Activated CD4-positive, alpha-beta T cell treated with anti-CD3 and anti-CD28 coated beads for 48 hours (primary cell): Measurements from ENCODE around the gene EPB41L4A.

Experiments
- DNase-seq: peaks from one replicate; pipeline ENCODE4 v3.0.0-alpha.2; 2020

Gene EPB41L4A

GRCh38 chr5:112303685-112304084 lies 115.4 kb downstream of the EPB41L4A start:
- DNase-seq = no peak

- DNase-seq = no peak
Measured at GRCh38 chr5:112294126-112294525, 125.0 kb downstream of the EPB41L4A start.

DNA sequence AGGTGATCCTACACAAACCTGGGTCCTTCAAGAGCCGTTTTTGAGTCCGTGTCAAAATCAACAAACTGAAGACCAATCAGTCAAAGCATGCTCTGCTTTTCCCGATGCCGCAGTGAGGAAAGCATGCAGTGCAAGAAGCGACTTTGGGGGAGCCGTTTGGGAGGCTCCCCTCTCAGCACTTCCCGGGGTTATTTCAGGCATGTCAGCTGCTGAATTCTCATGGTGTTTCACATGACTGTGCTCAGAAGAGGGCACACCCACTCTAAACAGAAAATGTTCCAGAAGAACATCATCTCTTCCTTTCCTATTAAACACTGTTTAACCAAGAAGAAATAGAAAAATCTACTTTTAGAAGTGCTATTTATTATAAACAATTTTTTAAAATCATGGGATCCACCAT lies 125.5 kb downstream of the EPB41L4A start:
- no peak for DNase-seq

DNA sequence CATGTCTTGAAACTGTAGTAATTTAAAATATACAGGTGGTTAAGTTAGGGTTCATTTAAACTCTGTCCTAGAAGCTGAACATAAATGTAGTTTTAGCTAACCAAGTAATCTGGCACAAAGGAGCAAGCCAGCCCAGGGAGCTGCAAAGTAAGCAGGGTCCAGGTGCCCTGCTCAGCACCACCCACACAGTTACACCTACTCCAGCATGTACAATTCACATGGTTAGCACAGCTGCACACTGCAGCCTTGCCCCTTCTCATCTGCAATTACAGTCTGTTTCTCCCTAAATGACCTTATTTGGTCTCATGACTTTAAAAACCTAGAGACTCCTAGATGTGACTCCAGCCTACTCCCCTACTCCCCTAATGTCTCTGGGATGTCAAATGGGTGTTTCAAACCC lies 128.4 kb downstream of the EPB41L4A start:
- no peak for DNase-seq

DNA sequence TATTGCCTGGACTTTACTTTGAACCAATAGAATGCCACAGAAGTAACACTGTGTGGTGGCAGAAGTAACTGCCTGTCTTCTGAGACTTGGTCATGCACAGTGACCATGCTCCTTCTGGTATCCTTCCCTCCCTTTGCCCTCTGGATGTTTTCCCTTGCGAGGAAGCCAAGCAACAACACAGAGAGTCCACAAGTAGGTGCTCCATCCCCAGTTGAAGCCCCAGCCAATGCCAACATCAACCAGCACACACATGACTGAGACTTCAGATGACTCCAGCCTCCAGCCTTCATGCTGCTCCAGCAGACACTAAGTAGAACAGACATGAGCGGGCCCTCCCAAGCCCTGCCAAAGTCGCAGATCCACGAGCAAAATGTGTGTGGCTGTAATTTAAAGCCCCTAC lies 129.6 kb downstream of the EPB41L4A start:
- no peak for DNase-seq

- no peak for DNase-seq
Measured at GRCh38 chr5:112283943-112284929, 134.8 kb downstream of the EPB41L4A start.

GRCh38 chr5:112283034-112283582 lies 136.0 kb downstream of the EPB41L4A start:
- DNase-seq = no peak

GRCh38 chr5:112279082-112279481 lies 140.0 kb downstream of the EPB41L4A start:
- no peak for DNase-seq

DNA sequence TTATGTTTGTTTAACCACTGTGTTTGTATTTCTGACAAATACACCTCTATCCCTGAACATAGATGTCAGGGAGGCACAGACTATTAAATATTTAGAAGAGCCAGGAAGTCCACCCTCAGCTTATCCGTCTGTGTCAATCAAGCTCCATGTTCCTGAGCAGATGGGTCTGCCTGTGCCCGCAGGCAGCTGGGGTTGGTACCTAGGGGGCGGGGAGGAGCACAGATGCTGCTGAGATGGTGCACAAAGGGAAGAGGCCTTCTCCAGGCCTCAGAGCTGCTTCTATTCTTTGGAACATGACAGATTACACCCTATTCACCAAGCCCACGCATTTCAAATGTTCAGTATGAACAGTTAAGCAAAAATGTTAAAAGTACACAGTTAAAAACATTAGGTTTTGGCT lies 142.1 kb downstream of the EPB41L4A start:
- no peak for DNase-seq

DNA sequence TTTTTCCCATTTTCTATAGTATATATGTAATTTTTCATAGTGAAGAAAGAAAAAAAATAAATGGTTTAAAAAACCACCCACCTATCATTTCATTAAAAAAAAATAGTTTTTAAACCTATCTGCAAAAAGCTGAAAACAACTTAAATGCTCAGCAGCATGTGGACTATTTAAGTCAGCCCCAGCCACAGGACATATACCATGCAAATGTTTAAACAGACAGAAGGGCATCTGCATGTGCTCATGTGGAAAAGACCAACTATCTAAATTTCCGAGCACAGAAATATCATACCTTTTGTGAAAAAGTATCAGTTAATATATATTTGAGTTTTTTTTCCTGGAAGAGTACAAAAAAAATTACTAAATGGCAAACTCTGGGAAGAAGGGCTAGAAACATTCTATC lies 143.4 kb downstream of the EPB41L4A start:
- DNase-seq = no peak

DNA sequence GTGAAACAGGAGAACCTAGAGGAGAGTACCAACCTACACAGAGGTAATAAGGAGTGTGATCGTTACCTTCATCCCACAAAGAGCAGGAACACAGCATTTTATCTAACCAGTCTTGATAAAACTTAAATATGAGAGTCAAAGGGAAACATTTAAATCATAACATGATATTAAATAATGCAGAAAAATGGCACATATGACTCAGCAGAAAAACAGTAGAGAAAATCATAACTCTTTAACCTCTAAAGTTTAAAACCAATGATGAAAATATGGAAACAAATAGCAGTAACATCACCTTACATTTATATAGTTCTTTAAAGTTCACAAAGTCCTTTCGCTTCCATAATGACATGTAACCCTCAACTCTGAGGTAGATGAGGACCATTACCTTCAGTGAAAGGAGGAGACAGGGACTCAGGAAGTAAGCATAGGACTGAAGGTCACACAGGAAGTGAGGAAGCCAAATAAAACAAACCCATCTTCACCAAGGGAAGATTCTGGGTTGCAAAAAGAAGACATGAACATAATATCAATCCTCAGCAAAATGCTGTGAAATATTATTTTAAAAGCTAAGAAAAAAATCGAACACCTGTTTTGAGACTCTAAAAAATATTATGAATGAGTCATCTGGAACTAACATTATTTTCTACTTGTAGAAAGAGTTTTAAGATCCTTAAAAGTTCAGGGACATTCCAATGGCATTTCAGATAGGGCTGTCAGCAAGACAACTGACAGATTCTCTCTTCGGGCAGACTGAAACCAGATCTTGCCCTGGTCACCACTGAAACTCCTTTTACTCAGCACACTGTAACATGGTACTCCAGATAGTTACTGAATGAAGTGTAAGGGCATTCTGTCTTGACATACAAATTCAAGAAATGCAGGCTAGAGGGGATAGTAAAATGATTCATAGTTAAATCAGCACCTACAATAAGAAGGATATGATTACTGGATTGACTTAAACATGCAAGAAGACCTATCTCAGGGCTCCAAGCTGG lies 148.5 kb downstream of the EPB41L4A start:
- no peak for DNase-seq

GRCh38 chr5:112267231-112267630 lies 151.8 kb downstream of the EPB41L4A start:
- no peak for DNase-seq

DNA sequence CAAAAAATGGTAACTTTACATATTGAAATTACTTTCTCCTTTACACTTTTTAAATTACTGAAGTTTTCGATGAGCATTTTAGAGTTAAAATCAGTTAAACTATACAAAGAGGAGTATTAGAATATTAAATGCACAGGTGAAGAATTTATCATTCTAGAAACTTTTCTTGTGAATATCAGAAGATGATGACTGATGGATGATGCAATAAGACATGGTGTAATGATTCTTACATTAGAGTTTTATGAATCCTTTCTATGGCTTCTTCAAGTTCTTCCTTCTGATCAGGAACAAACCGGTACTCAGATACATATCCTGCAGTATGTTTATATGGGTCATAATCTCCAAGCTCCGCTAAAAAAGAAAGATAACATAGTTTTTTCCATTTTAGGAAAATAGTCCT lies 154.4 kb downstream of the EPB41L4A start:
- DNase-seq = no peak

- no peak for DNase-seq
Measured at GRCh38 chr5:112264151-112264550, 154.9 kb downstream of the EPB41L4A start.

- DNase-seq = no peak
Measured at GRCh38 chr5:112263469-112263868, 155.6 kb downstream of the EPB41L4A start.

- no peak for DNase-seq
Measured at GRCh38 chr5:112258571-112258970, 160.5 kb downstream of the EPB41L4A start.

GRCh38 chr5:112257976-112258375 lies 161.1 kb downstream of the EPB41L4A start:
- no peak for DNase-seq

- no peak for DNase-seq
Measured at GRCh38 chr5:112257005-112257404, 162.1 kb downstream of the EPB41L4A start.

DNA sequence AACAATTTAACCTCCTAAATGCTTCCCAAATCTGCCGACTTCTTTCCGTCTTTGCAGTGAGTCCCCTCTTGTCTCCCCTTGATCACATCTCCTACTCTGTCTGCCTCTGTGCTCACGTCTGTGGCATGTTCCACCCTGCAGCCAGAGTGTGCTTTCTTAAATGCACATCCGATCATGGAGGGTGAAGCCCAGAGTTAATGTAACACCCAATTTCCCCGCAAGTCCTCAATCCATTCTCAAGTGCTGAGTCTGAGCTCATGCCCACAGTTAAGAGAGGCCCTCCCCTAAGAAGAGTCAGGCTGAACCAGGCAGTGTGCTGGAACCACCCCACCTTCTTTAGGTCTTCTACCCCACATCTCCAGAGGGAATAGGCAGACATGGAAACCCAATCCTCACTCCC lies 164.8 kb downstream of the EPB41L4A start:
- DNase-seq = no peak

DNA sequence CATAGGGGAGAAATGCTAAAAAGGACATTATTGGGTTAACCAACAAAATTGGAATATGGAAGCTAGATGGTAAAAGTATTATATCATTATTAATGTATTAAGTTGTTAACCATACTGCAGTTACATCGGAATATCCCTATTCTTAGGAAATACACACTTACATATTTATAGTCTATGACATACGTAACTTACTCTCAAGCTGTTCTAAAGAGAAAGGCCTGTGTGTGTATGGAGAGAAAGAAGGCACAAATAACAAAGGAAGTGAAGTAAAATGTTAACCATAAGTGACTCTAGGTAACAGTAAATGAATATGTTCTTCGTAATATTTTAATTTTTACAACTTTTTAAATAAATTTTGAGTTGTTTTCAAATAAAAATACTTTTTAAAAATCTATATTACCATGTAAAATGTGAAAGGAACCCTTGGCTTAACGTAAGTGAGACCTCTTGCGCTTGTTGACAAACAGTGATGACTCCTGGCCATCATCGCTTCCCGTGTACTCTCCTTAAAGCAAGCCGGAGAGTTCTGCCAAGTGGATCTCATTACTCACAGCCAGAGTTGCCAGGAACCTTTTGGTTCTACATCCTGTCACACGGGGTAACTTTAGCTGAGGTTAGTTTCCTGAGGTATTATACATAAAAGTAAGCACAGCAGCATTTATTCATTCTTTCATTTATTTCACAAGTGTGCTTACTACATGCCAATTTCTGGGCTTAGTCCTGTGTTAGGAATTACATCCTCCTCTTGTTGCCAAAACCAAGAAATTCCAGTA lies 165.4 kb downstream of the EPB41L4A start:
- DNase-seq = no peak

- no peak for DNase-seq
Measured at GRCh38 chr5:112250551-112250950, 168.5 kb downstream of the EPB41L4A start.

DNA sequence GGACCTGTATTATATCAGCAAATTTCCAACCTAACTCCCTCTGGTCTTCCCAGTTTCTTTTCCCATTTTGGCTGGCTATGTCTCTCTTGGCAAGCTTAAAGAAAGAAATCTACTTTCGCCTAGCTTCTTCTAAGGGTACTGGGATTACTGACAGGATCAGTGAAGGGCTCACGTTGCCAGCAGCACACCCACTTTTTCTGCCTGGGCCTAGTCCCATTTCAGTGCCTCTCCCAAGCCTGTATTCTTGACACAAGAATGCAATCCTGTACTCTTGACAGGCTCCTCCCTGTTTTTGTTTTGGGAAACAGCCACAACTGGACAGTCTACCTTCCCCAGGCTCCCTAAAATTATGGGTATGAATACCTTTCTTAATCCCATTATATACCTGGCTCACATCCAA lies 170.5 kb downstream of the EPB41L4A start:
- DNase-seq = no peak
